Astrocyte (in vitro differentiated cells and primary cell): Measurements from ENCODE around the gene LBP.

Source experiments
- EZH2 ChIP-seq: IDR thresholded peaks from 2 replicates; pipeline ENCODE4 v1.6.1; 2012; ENCODE audit warnings: mild to moderate bottlenecking, low read length, inconsistent platforms; ENCODE audit not compliant: insufficient read depth
- TF ChIP-seq, protein P1 (sequence below): IDR thresholded peaks from 2 replicates; pipeline ENCODE4 v1.5.1; 2011; ENCODE audit warnings: low read depth, mild to moderate bottlenecking, inconsistent platforms, low read length, moderate library complexity; ENCODE audit not compliant: insufficient read depth

DNA sequence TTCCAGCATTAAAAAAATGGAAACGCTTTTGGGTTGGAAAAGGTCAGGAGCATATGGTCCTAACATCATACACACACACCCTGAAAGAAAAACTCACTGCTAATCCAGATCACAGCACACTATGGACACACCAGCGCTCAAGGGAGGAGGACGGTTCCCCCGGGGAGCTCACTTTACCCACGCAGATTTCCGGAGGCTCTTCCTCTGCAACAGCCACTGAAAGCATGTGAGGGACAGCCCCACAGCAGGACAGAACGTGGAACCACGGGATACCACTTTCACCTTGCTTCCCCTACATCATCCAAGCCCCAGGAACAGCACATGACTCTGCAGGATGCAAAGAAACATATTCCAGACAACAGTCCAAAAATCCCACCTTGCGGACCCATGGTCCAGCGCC, 75.6 kb downstream of the LBP start:
- TF ChIP-seq EZH2, result no peak
- TF ChIP-seq, protein P1, sequence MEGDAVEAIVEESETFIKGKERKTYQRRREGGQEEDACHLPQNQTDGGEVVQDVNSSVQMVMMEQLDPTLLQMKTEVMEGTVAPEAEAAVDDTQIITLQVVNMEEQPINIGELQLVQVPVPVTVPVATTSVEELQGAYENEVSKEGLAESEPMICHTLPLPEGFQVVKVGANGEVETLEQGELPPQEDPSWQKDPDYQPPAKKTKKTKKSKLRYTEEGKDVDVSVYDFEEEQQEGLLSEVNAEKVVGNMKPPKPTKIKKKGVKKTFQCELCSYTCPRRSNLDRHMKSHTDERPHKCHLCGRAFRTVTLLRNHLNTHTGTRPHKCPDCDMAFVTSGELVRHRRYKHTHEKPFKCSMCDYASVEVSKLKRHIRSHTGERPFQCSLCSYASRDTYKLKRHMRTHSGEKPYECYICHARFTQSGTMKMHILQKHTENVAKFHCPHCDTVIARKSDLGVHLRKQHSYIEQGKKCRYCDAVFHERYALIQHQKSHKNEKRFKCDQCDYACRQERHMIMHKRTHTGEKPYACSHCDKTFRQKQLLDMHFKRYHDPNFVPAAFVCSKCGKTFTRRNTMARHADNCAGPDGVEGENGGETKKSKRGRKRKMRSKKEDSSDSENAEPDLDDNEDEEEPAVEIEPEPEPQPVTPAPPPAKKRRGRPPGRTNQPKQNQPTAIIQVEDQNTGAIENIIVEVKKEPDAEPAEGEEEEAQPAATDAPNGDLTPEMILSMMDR, result no peak
